NCI-H69 (cell line): ENCODE measurements around the gene AOC3.

Experiments
- DNase-seq: peaks from one replicate; lab custom pipeline; 2025; lab: John Stamatoyannopoulos, UW

Gene AOC3

GRCh38 chr17:42850954-42851353 is at the start of gene AOC3:
Gene AOC3, plus strand, starts transcription at chr17:42851199. Its CDS starts 145 bp downstream, at chr17:42851344.
- no peak for DNase-seq

GRCh38 chr17:42803074-42803883 is 47.7 kb upstream of the AOC3 start:
- DNase-seq: peak; percentile 87

- DNase-seq: peak; percentile 95
Observed at GRCh38 chr17:42804918-42805367, 46.1 kb upstream of the AOC3 start.

GRCh38 chr17:42806249-42806648 is 44.8 kb upstream of the AOC3 start:
- DNase-seq: no peak

- DNase-seq: no peak
Observed at GRCh38 chr17:42809250-42809649, 41.7 kb upstream of the AOC3 start.

GRCh38 chr17:42814633-42815399 is 36.2 kb upstream of the AOC3 start:
- DNase-seq: peak; percentile 21

GRCh38 chr17:42817866-42818265 is 33.1 kb upstream of the AOC3 start:
- no peak for DNase-seq

GRCh38 chr17:42818379-42818778 is 32.6 kb upstream of the AOC3 start:
- no peak for DNase-seq

GRCh38 chr17:42819939-42820535 is 31.0 kb upstream of the AOC3 start:
- DNase-seq: peak; percentile 85

GRCh38 chr17:42821176-42821575 is 29.8 kb upstream of the AOC3 start:
- no peak for DNase-seq

- no peak for DNase-seq
Observed at GRCh38 chr17:42827472-42827871, 23.5 kb upstream of the AOC3 start.

- DNase-seq: no peak
Observed at GRCh38 chr17:42830971-42831370, 20.0 kb upstream of the AOC3 start.

- DNase-seq: no peak
Observed at GRCh38 chr17:42832213-42832933, 18.6 kb upstream of the AOC3 start.

GRCh38 chr17:42832934-42833766 is 17.8 kb upstream of the AOC3 start, which contains the start of gene PSME3:
Gene PSME3, plus strand, starts transcription at chr17:42833397. Its CDS starts 235 bp downstream, at chr17:42833632.
- DNase-seq: peak; percentile 96

- no peak for DNase-seq
Observed at GRCh38 chr17:42833767-42834422, 17.1 kb upstream of the AOC3 start.

GRCh38 chr17:42835732-42836131 is 15.3 kb upstream of the AOC3 start:
- no peak for DNase-seq

- DNase-seq: no peak
Observed at GRCh38 chr17:42841975-42842685, 8.9 kb upstream of the AOC3 start.

GRCh38 chr17:42843358-42843934 is 7.6 kb upstream of the AOC3 start:
- peak; percentile 71 for DNase-seq

- no peak for DNase-seq
Observed at GRCh38 chr17:42844271-42844670, 6.7 kb upstream of the AOC3 start, which contains the start of gene AOC2. Gene AOC2, plus strand, starts transcription at chr17:42844580. Its CDS starts 47 bp downstream, at chr17:42844627.
